ENCODE results near the gene ZNF512.
"Not testable (repeated sequence)": the region's sequence is repeated elsewhere in the genome, so short reads cannot be mapped to it uniquely, and the experiment has no call there.

ZNF512 gene

DNA sequence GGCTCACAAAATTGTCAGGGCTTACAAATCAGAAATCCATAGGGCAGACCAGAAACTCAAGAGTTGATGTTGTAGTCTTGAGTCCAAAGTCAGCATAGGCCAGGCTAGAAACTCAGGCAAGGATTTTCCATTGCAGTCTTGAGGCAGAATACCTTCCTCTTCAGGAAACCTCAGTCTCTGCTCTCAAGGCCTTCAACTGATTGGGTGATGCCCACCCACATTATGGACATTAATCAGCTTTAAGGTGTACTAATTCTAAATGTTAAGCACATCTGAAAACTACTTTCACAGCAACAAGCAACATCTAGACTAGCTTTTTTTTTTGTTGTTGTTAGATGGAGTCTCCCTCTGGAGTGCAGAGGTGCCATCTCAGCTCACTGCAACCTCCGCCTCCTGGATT is 31.3 kb upstream of the ZNF512 start:
- Histone ChIP-seq H3K4me1 (ENCODE audit: insufficient read depth, insufficient read length) (no peaks in the 10 kb centered on the region), H3K36me3 (ENCODE audit: insufficient read depth, insufficient read length, low read length) (no peaks in the 10 kb centered on the region), H3K4me3 (ENCODE audit: insufficient read length, low read depth) (no peak overlapping the region), H3K9me3 (ENCODE audit: insufficient read depth, low read length) (no peaks in the 10 kb centered on the region), H3K27me3 (ENCODE audit: insufficient read depth, insufficient read length) (no peaks in the 10 kb centered on the region), H3K9ac (ENCODE audit: insufficient read length, low read depth) (no peak overlapping the region)
- no peak for DNase-seq (ENCODE audit: low read depth, low spot score)
- TF ChIP-seq ZNF274 (IDR thresholded peaks at IDR 0.05; ENCODE audit: low read depth, low read length) (no peak), YY1 (IDR thresholded peaks at IDR 0.05; ENCODE audit: insufficient read depth, insufficient read length) (no peak), SUZ12 (IDR thresholded peaks at IDR 0.05; ENCODE audit: extremely low read depth, insufficient read depth, insufficient read length) (no peak)

GRCh38 chr2:27552941-27553340 is 29.9 kb upstream of the ZNF512 start:
- Histone ChIP-seq H3K4me3 (ENCODE audit: insufficient read length, low read depth) (no peak overlapping the region), H3K27me3 (ENCODE audit: insufficient read depth, insufficient read length) (no peaks in the 10 kb centered on the region), H3K36me3 (ENCODE audit: insufficient read depth, insufficient read length, low read length) (no peaks in the 10 kb centered on the region), H3K9ac (ENCODE audit: insufficient read length, low read depth) (no peak overlapping the region), H3K9me3 (ENCODE audit: insufficient read depth, low read length) (no peaks in the 10 kb centered on the region), H3K4me1 (ENCODE audit: insufficient read depth, insufficient read length) (no peaks in the 10 kb centered on the region)
- TF ChIP-seq YY1 (IDR thresholded peaks at IDR 0.05; ENCODE audit: insufficient read depth, insufficient read length) (no peak), SUZ12 (IDR thresholded peaks at IDR 0.05; ENCODE audit: extremely low read depth, insufficient read depth, insufficient read length) (no peak), ZNF274 (IDR thresholded peaks at IDR 0.05; ENCODE audit: low read depth, low read length) (no peak)
- DNase-seq (ENCODE audit: low read depth, low spot score): no peak

GRCh38 chr2:27554451-27554850 is 28.4 kb upstream of the ZNF512 start:
- not testable (repeated sequence) for H3K9ac ChIP-seq (ENCODE audit: insufficient read length, low read depth); DNase-seq (ENCODE audit: low read depth, low spot score); H3K9me3 ChIP-seq (ENCODE audit: insufficient read depth, low read length); H3K4me1 ChIP-seq (ENCODE audit: insufficient read depth, insufficient read length); H3K27me3 ChIP-seq (ENCODE audit: insufficient read depth, insufficient read length); H3K4me3 ChIP-seq (ENCODE audit: insufficient read length, low read depth); H3K36me3 ChIP-seq (ENCODE audit: insufficient read depth, insufficient read length, low read length)

- H3K4me3 ChIP-seq (ENCODE audit: insufficient read length, low read depth): no peak overlapping the region
- no peak for DNase-seq (ENCODE audit: low read depth, low spot score)
- H3K9me3 ChIP-seq (ENCODE audit: insufficient read depth, low read length): no peaks in the 10 kb centered on the region
- no peak for TF ChIP-seq ZNF274 (IDR thresholded peaks at IDR 0.05; ENCODE audit: low read depth, low read length)
- TF ChIP-seq SUZ12 (IDR thresholded peaks at IDR 0.05; ENCODE audit: extremely low read depth, insufficient read depth, insufficient read length): no peak
- no peak for TF ChIP-seq YY1 (IDR thresholded peaks at IDR 0.05; ENCODE audit: insufficient read depth, insufficient read length)
- H3K27me3 ChIP-seq (ENCODE audit: insufficient read depth, insufficient read length): no peaks in the 10 kb centered on the region
- no peaks in the 10 kb centered on the region for H3K4me1 ChIP-seq (ENCODE audit: insufficient read depth, insufficient read length)
- H3K36me3 ChIP-seq (ENCODE audit: insufficient read depth, insufficient read length, low read length): no peaks in the 10 kb centered on the region
- no peak overlapping the region for H3K9ac ChIP-seq (ENCODE audit: insufficient read length, low read depth)
These were observed 23.6 kb upstream of the ZNF512 start for GRCh38 chr2:27559228-27559627.

DNA sequence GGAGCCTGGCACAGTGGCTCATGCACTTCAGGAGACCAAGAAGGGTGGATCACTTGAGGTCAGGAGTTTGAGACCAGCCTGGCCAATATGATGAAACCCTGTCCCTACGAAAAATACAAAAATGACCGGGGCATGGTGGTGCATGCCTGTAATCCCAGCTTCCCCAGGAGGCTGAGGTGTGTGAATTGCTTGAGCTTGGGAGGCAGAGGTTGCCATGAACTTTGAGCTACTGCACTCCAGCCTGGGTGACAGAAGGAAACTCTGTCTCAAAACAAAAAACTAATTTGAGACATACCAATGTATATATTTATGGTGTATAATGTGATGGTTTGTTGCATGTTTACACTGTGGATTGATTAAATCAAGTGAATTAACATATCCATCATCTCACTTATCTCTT is 21.8 kb upstream of the ZNF512 start:
- Histone ChIP-seq H3K9ac (ENCODE audit: insufficient read length, low read depth) (no peak overlapping the region), H3K4me3 (ENCODE audit: insufficient read length, low read depth) (no peak overlapping the region), H3K27me3 (ENCODE audit: insufficient read depth, insufficient read length) (no peaks in the 10 kb centered on the region), H3K4me1 (ENCODE audit: insufficient read depth, insufficient read length) (no peaks in the 10 kb centered on the region), H3K36me3 (ENCODE audit: insufficient read depth, insufficient read length, low read length) (no peaks in the 10 kb centered on the region), H3K9me3 (ENCODE audit: insufficient read depth, low read length) (no peaks in the 10 kb centered on the region)
- no peak for TF ChIP-seq ZNF274 (IDR thresholded peaks at IDR 0.05; ENCODE audit: low read depth, low read length)
- TF ChIP-seq SUZ12 (IDR thresholded peaks at IDR 0.05; ENCODE audit: extremely low read depth, insufficient read depth, insufficient read length): no peak
- TF ChIP-seq YY1 (IDR thresholded peaks at IDR 0.05; ENCODE audit: insufficient read depth, insufficient read length): no peak
- DNase-seq (ENCODE audit: low read depth, low spot score): no peak

- TF ChIP-seq YY1 (IDR thresholded peaks at IDR 0.05; ENCODE audit: insufficient read depth, insufficient read length) (no peak), ZNF274 (IDR thresholded peaks at IDR 0.05; ENCODE audit: low read depth, low read length) (no peak), SUZ12 (IDR thresholded peaks at IDR 0.05; ENCODE audit: extremely low read depth, insufficient read depth, insufficient read length) (no peak)
- no peaks in the 10 kb centered on the region for H3K4me1 ChIP-seq (ENCODE audit: insufficient read depth, insufficient read length)
- H3K4me3 ChIP-seq (ENCODE audit: insufficient read length, low read depth): no peak overlapping the region
- no peak for DNase-seq (ENCODE audit: low read depth, low spot score)
- H3K27me3 ChIP-seq (ENCODE audit: insufficient read depth, insufficient read length): no peaks in the 10 kb centered on the region
- H3K36me3 ChIP-seq (ENCODE audit: insufficient read depth, insufficient read length, low read length): no peaks in the 10 kb centered on the region
- no peaks in the 10 kb centered on the region for H3K9me3 ChIP-seq (ENCODE audit: insufficient read depth, low read length)
- no peak overlapping the region for H3K9ac ChIP-seq (ENCODE audit: insufficient read length, low read depth)
These were observed 16.2 kb upstream of the ZNF512 start for GRCh38 chr2:27566628-27567027.

DNA sequence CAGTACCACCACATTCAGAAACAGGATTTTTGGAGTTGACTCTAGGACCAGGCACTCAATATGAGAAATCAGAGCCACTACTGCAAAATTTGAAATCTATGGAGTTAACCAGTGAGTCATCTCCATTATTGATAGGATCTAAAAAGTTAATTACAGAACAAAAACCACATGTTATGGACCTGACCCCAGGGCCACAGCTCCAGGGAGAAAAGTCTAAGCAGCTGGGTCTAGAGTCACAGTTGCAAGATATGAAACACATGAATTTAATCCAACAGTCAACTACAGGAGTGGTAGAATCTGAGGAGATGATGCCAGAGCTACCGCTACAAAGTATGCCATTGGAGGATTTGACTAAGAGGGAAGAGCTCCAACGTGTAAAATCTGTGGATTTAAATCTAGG is 13.4 kb upstream of the ZNF512 start:
- DNase-seq (ENCODE audit: low read depth, low spot score): no peak
- H3K9me3 ChIP-seq (ENCODE audit: insufficient read depth, low read length): no peaks in the 10 kb centered on the region
- TF ChIP-seq SUZ12 (IDR thresholded peaks at IDR 0.05; ENCODE audit: extremely low read depth, insufficient read depth, insufficient read length) (no peak), ZNF274 (IDR thresholded peaks at IDR 0.05; ENCODE audit: low read depth, low read length) (no peak), YY1 (IDR thresholded peaks at IDR 0.05; ENCODE audit: insufficient read depth, insufficient read length) (no peak)
- no peak overlapping the region for H3K9ac ChIP-seq (ENCODE audit: insufficient read length, low read depth)
- no peaks in the 10 kb centered on the region for H3K36me3 ChIP-seq (ENCODE audit: insufficient read depth, insufficient read length, low read length)
- no peaks in the 10 kb centered on the region for H3K4me1 ChIP-seq (ENCODE audit: insufficient read depth, insufficient read length)
- no peak overlapping the region for H3K4me3 ChIP-seq (ENCODE audit: insufficient read length, low read depth)
- no peaks in the 10 kb centered on the region for H3K27me3 ChIP-seq (ENCODE audit: insufficient read depth, insufficient read length)

GRCh38 chr2:27571197-27571596 is 11.6 kb upstream of the ZNF512 start:
- no peaks in the 10 kb centered on the region for H3K9me3 ChIP-seq (ENCODE audit: insufficient read depth, low read length)
- no peaks in the 10 kb centered on the region for H3K36me3 ChIP-seq (ENCODE audit: insufficient read depth, insufficient read length, low read length)
- no peaks in the 10 kb centered on the region for H3K27me3 ChIP-seq (ENCODE audit: insufficient read depth, insufficient read length)
- no peaks in the 10 kb centered on the region for H3K4me1 ChIP-seq (ENCODE audit: insufficient read depth, insufficient read length)
- TF ChIP-seq YY1 (IDR thresholded peaks at IDR 0.05; ENCODE audit: insufficient read depth, insufficient read length) (no peak), ZNF274 (IDR thresholded peaks at IDR 0.05; ENCODE audit: low read depth, low read length) (no peak), SUZ12 (IDR thresholded peaks at IDR 0.05; ENCODE audit: extremely low read depth, insufficient read depth, insufficient read length) (no peak)
- H3K4me3 ChIP-seq (ENCODE audit: insufficient read length, low read depth): no peak overlapping the region
- no peak for DNase-seq (ENCODE audit: low read depth, low spot score)
- no peak overlapping the region for H3K9ac ChIP-seq (ENCODE audit: insufficient read length, low read depth)
